Measurements from ENCODE around the gene CLCC1. TPM values are rescaled to one million over a fixed set of nuclear protein-coding genes. Genes with fewer than 3 reads are reported as not detected.

CLCC1 gene
- total RNA-seq, 4 donors from 2014 or later = 30.6 to 71.2 (median 54.7) TPM

- no peak for DNase-seq
- H3K4me3 ChIP-seq = no peak overlapping the region
- intact Hi-C loops (cut with DNase I; ENCODE audit: low total_unique reads) = no loop called here
- H3K36me3 ChIP-seq = no peaks in the 10 kb centered on the region
- no peak for TF ChIP-seq POLR2A (IDR thresholded peaks at IDR 0.05)
- no peak for TF ChIP-seq CTCF (IDR thresholded peaks at IDR 0.05)
- H3K27me3 ChIP-seq = no peaks in the 10 kb centered on the region
- no peaks in the 10 kb centered on the region for H3K9me3 ChIP-seq
- peaks cover 5 to 7% of the 10 kb centered on the region in 2 donors for H3K4me1 ChIP-seq
- H3K27ac ChIP-seq = no peak overlapping the region
These were observed 2.6 kb downstream of the CLCC1 start for GRCh38 chr1:108960719-108961118.

GRCh38 chr1:108957888-108958287 is 5.4 kb downstream of the CLCC1 start:
- H3K4me3 ChIP-seq = no peak overlapping the region
- H3K27ac ChIP-seq = no peak overlapping the region
- intact Hi-C loops (cut with DNase I; ENCODE audit: low total_unique reads) = no loop called here
- H3K9me3 ChIP-seq = no peaks in the 10 kb centered on the region
- peaks cover 5 to 7% of the 10 kb centered on the region in 2 donors for H3K4me1 ChIP-seq
- H3K36me3 ChIP-seq = no peaks in the 10 kb centered on the region
- H3K27me3 ChIP-seq = no peaks in the 10 kb centered on the region
- DNase-seq = no peak
- no peak for TF ChIP-seq POLR2A (IDR thresholded peaks at IDR 0.05)
- TF ChIP-seq CTCF (IDR thresholded peaks at IDR 0.05) = no peak

GRCh38 chr1:108955881-108956280 is 7.4 kb downstream of the CLCC1 start:
- DNase-seq = no peak
- H3K27ac ChIP-seq = no peak overlapping the region
- H3K36me3 ChIP-seq = no peaks in the 10 kb centered on the region
- TF ChIP-seq POLR2A (IDR thresholded peaks at IDR 0.05) (no peak), CTCF (IDR thresholded peaks at IDR 0.05) (no peak)
- H3K9me3 ChIP-seq = no peaks in the 10 kb centered on the region
- H3K4me1 ChIP-seq = no peaks in the 10 kb centered on the region
- no peaks in the 10 kb centered on the region for H3K27me3 ChIP-seq
- intact Hi-C loops (cut with DNase I; ENCODE audit: low total_unique reads) = no loop called here
- H3K4me3 ChIP-seq = no peak overlapping the region

GRCh38 chr1:108955111-108955510 is 8.2 kb downstream of the CLCC1 start:
- no peak for TF ChIP-seq POLR2A (IDR thresholded peaks at IDR 0.05)
- TF ChIP-seq CTCF (IDR thresholded peaks at IDR 0.05) = no peak
- no peak overlapping the region for H3K27ac ChIP-seq
- intact Hi-C loops (cut with DNase I; ENCODE audit: low total_unique reads) = no loop called here
- H3K27me3 ChIP-seq = no peaks in the 10 kb centered on the region
- H3K36me3 ChIP-seq = no peaks in the 10 kb centered on the region
- H3K9me3 ChIP-seq = no peaks in the 10 kb centered on the region
- H3K4me1 ChIP-seq = no peaks in the 10 kb centered on the region
- no peak overlapping the region for H3K4me3 ChIP-seq
- DNase-seq = no peak

GRCh38 chr1:108953452-108953851 is 9.8 kb downstream of the CLCC1 start:
- Histone ChIP-seq H3K36me3 (no peaks in the 10 kb centered on the region), H3K9me3 (no peaks in the 10 kb centered on the region), H3K4me3 (no peak overlapping the region), H3K4me1 (no peaks in the 10 kb centered on the region), H3K27me3 (no peaks in the 10 kb centered on the region), H3K27ac (no peak overlapping the region)
- TF ChIP-seq CTCF (IDR thresholded peaks at IDR 0.05) (no peak), POLR2A (IDR thresholded peaks at IDR 0.05) (no peak)
- no peak for DNase-seq
- intact Hi-C loops (cut with DNase I; ENCODE audit: low total_unique reads) = no loop called here
